ENCODE data around the gene SBNO2.

Gene SBNO2

DNA sequence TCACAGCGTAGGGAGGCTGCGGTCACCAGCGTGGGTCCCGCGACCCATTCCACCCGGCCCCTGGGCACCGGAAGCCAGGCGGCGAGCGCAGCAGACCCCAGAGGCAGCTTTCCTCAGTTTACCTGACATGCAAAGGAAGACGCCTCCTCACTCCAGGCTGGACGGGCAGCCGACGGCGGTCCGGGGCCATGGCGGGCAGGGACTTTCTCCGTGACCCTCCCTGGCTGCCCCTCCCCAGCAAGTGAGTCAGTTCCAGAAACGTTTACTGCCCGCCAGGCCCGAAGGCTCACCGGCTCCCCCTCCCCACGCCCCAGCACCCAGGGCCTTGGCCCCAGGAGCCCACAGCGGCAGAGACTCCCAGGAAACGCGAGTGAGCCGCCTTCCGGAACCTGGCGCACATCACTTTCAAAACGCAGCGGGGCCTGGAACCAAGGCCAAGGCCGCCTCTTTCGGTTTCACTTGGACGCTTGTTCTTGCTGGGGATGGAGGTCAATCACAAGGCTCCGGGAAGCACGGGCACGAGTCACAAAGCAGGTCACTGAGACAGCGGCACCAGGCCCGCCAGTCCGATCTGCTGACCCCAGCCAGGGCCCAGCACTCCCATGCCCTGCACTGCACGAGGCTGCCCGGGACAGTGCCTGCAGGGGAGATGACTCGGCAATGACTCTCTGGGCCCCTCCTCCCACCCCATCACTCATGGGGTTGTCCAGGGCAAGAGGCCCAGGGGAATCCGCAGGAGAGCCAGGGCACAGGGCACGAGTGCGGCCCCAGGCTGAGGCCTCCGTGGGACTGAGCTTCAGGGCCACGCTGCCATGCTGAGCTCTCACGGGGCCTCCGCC lies 5.3 kb downstream of the SBNO2 start:
- DNase-seq (ENCODE audit: insufficient read length, low spot score): peak; percentile 87
- no peak for FAIRE-seq
- peak; percentile 23; the same call in 1 of the 2 replicates for TF ChIP-seq POLR2A (IDR thresholded peaks at IDR 0.05; ENCODE audit: low read depth, low read length)

DNA sequence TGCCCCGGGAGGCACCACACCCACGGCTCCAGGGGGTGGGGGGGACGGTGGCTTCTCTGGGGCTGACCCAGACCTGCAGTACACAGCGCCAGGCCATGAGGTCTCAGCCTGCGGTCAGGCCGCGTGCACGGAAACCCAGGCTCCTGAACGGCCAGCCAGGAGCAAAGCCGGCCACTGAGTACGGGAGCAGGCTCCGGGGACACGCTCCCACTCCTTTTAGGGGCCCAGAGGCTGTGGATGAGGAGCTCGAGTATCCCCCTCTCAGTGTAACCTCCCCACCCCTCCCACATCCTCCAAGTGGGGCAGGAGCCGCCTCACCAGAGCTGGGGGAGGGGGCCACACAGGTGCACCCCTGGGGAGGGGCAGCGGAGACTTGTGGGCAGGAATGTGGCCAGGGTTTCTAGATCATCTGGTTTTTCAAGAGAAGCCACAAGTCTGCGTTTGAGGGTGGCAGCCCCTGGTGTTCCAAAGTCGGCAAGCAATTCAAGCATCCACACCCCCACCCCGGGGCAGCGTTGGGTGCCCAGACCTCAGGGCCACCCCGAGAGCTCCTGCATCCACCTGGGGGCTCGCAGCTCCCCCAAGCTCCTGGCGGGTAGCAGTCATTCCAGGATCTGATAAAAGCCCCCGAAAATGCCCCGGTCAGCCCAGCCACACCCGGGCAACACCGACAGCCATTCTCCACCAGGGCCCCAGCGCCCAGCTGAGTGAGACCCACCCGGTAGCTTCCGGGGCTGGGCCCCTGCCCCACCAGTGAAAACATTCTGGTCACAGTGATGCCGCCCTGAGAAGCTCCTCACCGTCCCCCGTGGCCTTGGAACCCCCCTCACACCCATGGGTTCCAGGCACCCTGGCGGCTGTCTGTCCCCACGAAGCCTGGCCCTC lies 6.1 kb downstream of the SBNO2 start:
- FAIRE-seq (no peak), DNase-seq (ENCODE audit: insufficient read length, low spot score) (no peak)
- TF ChIP-seq POLR2A (IDR thresholded peaks at IDR 0.05; ENCODE audit: low read depth, low read length): no peak

DNA sequence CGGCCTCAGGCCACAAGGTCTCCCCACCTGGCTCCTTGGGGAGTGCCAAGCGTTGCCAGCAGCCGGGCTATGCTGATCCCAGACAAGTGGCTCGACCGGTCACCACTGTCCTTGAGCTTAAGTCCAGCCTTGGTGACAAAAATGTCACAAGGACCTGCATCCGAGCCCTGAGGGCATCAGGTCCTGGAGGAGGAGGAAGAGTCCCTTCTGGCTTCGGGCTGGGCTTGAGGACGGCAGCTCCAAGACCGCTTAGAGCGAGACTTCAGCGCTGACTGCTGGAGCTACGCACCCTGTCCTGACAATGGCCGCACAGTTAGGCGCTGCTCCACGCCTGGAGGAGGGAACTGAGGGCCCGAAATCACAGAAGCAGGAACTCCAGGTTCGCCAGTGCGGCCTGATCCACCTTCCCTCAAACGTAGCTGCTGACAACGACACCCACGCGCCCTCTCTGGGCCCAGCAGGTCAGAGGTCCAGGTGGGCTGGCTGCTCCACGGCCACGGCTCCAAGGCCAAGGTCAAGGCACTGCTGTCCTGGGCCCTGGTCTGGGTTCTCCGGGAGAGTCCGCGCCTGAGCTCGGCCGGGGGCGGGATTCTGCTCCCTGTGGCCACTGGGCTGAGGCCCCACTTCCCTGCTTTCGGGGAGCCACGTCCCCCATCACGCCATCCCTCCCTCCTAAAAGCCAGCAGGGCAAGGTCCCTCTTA lies 7.0 kb downstream of the SBNO2 start:
- FAIRE-seq: no peak
- no peak for DNase-seq (ENCODE audit: insufficient read length, low spot score)
- no peak for TF ChIP-seq POLR2A (IDR thresholded peaks at IDR 0.05; ENCODE audit: low read depth, low read length)

DNA sequence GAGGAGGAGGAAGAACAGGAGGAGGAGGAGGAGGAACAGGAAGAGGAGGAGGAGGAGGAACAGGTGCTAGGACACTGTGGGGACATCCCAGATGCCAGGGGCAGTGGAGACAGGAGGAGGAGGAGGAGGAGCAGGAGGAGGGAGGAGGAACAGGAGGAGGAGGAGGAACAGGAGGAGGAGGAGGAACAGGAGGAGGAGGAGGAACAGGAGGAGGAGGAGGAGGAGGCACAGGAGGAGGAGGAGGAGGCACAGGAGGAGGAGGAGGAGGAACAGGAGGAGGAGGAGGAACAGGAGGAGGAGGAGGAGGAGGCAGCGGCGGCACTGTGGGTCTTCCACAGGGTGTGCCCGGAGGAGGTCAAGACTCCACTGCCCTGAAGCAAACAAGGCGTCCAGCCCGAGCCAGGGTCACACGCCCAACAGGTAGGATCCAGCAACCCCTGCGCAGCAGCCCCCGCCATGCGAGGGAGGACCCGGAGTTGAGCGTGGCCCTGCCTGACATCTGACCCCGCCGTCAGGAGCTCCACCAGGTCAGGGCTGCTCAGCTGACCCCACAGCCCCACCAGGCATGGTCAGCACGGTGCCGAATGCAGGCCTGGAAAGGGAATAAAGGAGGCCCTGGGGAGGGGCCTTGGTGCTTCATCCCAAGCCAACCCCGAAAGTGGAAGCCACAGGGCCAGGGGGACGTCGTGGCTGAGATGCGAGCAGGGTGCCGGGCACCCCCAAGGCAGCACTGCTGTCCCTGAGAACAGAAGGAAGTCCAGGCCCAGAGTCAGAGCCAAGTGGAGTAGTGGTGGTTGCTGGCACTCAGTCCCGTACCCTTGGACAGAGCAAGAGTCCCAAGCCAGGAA lies 9.2 kb downstream of the SBNO2 start:
- DNase-seq (ENCODE audit: insufficient read length, low spot score) (no peak), FAIRE-seq (no peak)
- no peak for TF ChIP-seq POLR2A (IDR thresholded peaks at IDR 0.05; ENCODE audit: low read depth, low read length)

DNA sequence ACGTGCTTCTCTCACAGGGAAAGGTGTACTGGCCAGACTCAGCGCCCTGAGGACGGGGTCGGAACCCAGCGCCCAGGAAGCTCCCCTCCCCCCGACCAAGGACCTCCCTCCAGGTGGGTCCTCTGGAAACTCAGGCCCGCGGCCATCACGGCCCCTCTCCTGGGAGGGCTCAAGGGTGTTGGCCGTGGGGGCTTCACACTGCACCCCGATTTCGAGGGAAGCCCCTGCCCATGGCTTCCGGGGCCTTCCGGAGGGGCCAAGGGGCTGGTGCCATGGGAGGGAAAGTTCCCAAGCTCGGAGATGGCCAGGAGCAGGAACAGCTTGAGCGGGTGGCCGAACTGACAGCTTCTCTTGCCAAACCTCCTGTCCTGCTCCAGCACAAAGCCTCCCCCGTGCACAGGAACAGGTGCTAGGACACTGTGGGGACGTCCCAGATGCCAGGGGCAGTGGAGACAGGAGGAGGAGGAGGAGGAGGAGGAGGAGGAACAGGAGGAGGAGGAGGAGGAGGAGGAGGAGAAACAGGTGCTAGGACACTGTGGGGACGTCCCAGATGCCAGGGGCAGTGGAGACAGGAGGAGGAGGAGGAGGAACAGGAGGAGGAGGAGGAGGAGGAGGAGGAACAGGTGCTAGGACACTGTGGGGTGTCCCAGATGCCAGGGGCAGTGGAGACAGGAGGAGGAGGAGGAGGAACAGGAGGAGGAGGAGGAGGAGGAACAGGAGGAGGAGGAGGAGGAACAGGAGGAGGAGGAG lies 10.0 kb downstream of the SBNO2 start:
- FAIRE-seq (no peak), DNase-seq (ENCODE audit: insufficient read length, low spot score) (no peak)

DNA sequence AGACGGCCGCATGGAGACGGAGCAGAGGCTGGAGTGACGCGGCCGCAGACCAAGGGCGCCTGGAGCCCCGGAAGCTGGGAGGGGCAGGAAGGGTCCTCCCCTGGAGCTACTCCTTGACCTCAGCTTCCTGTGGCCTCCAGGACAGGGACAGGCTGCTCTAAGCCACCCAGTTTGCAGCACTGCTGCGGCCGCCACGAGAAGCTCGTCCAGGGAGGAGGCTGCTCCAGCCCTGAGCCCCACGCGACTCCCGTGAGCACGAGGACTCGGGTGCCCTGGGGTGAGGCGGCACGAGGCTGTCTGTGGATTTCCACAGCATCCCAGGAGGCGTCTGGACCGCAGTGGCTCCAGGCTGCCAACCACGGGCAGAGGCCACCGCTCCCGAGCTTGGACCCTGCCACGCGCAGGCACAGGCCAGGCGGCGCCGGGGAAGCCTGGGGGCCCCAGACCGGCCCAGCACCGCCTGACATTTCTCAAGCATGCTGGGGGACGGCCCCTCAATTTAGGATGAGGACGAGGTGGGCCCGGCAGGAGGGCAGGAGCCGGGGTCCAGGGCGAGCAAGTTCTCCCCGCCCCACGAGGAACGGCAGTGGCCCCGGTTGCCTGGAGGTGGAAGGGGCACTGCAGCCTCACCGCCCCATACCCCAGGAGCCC lies 10.7 kb downstream of the SBNO2 start:
- DNase-seq (ENCODE audit: insufficient read length, low spot score) (no peak), FAIRE-seq (no peak)
- no peak for TF ChIP-seq POLR2A (IDR thresholded peaks at IDR 0.05; ENCODE audit: low read depth, low read length)

More for the DNA sequence above, 10.0 kb downstream of the SBNO2 start:
- TF ChIP-seq POLR2A (IDR thresholded peaks at IDR 0.05; ENCODE audit: low read depth, low read length): no peak

DNA sequence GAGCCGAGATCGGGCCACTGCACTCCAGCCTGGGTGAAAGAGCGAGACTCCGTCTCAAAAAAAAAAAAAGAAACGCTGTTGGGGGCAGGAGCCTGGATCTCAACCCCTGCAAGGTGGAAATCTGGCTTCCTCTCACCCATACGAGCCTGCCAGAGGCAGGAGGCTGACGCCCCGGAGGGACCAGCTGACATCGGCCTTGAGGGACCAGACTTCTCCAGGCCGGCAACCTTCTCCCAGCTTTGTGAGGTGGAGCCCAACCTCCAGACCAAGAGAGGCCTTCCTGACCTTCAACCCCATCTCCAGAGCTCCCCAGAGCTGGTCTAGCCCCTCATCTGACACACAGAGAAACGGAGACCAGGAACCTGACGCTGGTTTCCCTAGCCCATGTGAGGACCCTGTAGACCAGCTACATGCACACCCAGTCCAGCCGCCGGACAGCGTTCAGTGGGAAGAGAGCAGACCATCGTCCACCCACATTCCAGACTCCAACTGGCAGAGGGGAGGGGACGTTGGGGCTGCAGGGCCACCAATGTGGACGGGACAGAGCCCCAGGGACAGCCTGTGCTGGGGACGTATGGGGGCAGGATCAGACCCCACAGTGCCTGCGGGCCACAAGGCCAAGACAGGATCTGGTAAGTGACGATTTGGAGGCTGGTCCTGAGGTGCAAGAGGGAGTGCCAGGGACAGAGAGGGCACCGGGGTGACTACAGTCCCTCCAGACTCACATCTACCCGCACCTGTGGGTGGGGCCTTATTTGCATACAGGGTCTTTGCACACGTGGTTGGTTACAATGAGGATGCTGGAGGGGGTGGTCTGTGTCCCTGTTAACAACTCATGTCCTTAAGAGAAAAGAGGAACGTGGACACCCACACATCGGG lies 11.4 kb downstream of the SBNO2 start:
- FAIRE-seq: no peak
- no peak for DNase-seq (ENCODE audit: insufficient read length, low spot score)
- no peak for TF ChIP-seq POLR2A (IDR thresholded peaks at IDR 0.05; ENCODE audit: low read depth, low read length)

DNA sequence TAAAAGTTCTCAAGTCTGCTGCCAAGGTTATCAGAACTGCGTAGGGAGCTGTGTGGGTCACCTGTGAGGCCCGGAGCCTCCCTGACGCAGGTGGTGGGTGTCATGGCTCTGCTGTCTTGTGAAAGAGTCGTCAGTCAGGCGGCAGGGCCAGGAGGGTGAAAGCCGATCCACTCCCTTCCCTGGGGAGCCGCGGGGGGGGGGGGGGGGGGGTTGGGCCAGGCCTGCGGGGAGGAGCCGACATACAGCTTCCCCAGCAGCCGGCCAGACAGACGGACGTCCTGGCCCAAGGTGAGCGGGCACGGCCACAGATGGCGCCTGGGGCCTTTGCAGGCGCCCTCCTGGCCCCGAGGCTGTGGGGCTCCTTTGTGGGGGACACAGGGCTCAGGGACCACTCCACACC lies 12.4 kb downstream of the SBNO2 start:
- no peak for FAIRE-seq
- no peak for TF ChIP-seq POLR2A (IDR thresholded peaks at IDR 0.05; ENCODE audit: low read depth, low read length)
- DNase-seq (ENCODE audit: insufficient read length, low spot score): peak; percentile 76

DNA sequence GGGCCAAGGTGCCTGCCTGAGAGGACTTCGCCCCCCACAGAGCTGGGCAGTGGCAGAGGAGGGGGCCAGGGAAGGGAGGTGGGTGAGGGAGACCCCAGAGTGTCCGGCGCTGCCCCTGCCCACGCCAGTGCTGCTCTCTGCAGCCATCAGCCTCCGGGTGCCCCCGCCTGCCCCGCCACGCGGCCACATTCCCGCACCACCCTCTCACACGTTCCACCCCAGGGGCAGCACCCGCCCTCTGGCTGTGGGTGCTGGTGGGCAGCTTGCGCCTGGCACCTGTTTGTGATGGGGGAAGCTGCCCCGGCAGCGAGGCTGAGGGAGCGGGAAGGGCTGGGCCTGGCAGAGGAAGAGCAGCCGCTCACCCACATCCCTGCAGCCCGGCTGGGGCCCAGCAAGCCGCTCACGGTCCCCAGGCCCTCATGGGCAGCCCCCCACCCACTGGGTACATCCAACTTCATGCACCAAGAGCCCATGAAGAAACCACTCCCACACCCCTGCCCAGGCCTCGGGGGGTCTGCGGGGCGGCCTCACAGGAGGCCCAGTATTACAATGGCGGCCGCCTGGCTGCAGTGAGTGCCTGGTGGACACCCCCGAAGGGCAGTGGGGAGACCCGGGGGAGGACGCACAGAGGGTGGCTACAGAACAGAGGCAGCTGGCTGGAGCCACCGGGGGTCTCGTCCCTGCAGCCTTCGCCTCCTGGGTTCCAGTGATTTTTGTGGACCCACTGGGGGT lies 14.0 kb downstream of the SBNO2 start:
- no peak for DNase-seq (ENCODE audit: insufficient read length, low spot score)
- no peak for FAIRE-seq
- no peak for TF ChIP-seq POLR2A (IDR thresholded peaks at IDR 0.05; ENCODE audit: low read depth, low read length)

DNA sequence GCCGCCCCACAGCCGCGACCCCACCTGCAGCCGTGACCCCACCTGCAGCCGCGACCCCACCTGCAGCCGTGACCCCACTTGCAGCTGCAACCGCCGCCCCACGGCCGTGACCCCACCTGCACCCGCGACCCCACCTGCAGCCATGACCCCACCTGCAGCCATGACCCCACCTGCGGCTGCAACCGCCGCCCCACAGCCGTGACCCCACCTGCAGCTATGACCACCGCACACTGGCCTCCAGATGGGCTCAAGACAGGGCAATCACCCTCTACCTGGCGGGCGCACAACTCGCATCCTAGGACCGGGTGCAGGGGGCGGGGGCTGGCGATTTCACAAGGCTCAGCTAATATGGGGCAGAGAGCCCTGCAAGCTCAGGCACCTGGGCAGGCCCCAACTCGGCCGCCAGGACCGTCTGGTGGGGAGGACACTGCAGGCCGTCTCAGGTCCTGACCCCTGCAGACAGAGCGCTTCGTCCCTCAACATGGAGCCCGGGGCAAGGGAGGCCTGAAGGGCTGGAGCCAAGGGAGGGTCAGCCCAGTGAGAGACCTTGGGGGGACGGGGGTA lies 15.1 kb downstream of the SBNO2 start:
- DNase-seq (ENCODE audit: insufficient read length, low spot score) (no peak), FAIRE-seq (no peak)
- no peak for TF ChIP-seq POLR2A (IDR thresholded peaks at IDR 0.05; ENCODE audit: low read depth, low read length)

Measured in H54 (cell line).